ENCODE measurements around the gene CIBAR2.

The CIBAR2 gene

DNA sequence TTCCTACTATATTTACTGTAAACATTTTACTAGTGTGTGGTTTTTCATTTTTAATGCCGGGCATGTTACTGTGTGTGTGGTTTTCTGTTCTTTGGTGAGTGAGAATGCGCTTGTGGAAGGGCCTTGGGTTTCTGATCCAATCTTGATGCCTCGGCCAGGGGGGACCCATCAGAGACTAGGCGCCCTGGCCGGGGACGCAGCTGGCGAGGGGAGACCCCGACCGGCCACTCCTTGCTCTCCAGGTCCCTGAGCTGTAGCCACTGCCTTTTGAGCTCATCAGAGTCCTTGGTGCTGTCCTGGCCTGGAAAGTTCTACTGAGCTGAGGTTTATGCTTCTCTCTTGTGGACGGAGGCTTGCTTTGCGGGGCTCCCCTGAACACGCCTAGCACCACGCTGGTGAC lies 47.2 kb downstream of the CIBAR2 start:
- Histone ChIP-seq H3K36me3 (ENCODE audit: control insufficient read depth, insufficient read depth, low read length) (no peaks in the 10 kb centered on the region), H3K27me3 (ENCODE audit: insufficient read depth, low read length, poor library complexity) (no peaks in the 10 kb centered on the region), H3K79me1 (ENCODE audit: low read length) (no peaks in the 10 kb centered on the region), H3K4me1 (ENCODE audit: control insufficient read depth, low read depth, low read length) (peaks cover 4% of the 10 kb centered on the region), H3K18ac (ENCODE audit: low read length) (no peak overlapping the region), H3K79me2 (ENCODE audit: control insufficient read depth, insufficient read depth, low read length) (no peaks in the 10 kb centered on the region), H4K8ac (ENCODE audit: low read depth, low read length) (no peak overlapping the region), H3K4me3 (ENCODE audit: low read length) (no peak overlapping the region), H4K5ac (ENCODE audit: low read length) (no peak overlapping the region), H3K4ac (ENCODE audit: low read depth, low read length) (no peak overlapping the region), H3K4me2 (ENCODE audit: low read length) (no peak overlapping the region), H2BK15ac (replicated peaks; ENCODE audit: low read depth) (no peak overlapping the region), H3K27ac (ENCODE audit: low read depth, low read length) (no peak overlapping the region), H2BK5ac (ENCODE audit: low read length) (no peak overlapping the region), H2BK120ac (ENCODE audit: low read depth, low read length) (no peak overlapping the region), H3K9ac (ENCODE audit: low read length) (no peak overlapping the region), H3K56ac (ENCODE audit: low read length) (no peak overlapping the region), H3K23ac (ENCODE audit: low read length) (no peak overlapping the region), H2AK5ac (ENCODE audit: low read length) (no peak overlapping the region)
- no peak for DNase-seq
- no CpG with 5 or more reads among the region's 13 CpGs for WGBS (ENCODE audit: extremely low coverage, insufficient coverage, low lambda C conversion rate)

DNA sequence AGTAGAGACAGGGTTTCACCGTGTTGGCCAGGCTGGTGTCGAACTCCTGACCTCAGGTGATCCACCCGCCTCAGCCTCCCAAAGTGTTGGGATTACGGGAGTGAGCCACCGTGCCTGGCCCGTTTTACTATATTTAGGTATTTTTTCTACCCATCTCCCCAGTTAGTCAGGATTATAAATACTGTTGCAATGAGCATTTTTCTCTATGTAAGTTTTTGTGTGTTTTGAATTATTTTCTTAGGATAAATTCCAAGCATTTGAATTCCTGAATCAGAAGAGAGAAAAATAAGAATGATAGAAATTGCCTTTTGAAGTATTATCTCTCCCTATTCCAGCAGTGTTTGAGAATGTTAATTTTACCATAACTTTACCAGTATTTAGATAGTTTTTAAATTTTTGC lies 48.1 kb downstream of the CIBAR2 start:
- Histone ChIP-seq H3K27me3 (ENCODE audit: insufficient read depth, low read length, poor library complexity) (no peaks in the 10 kb centered on the region), H2BK15ac (replicated peaks; ENCODE audit: low read depth) (no peak overlapping the region), H3K79me2 (ENCODE audit: control insufficient read depth, insufficient read depth, low read length) (no peaks in the 10 kb centered on the region), H2BK5ac (ENCODE audit: low read length) (no peak overlapping the region), H2AK5ac (ENCODE audit: low read length) (no peak overlapping the region), H3K4me2 (ENCODE audit: low read length) (no peak overlapping the region), H2BK120ac (ENCODE audit: low read depth, low read length) (no peak overlapping the region), H4K5ac (ENCODE audit: low read length) (no peak overlapping the region), H3K27ac (ENCODE audit: low read depth, low read length) (no peak overlapping the region), H3K23ac (ENCODE audit: low read length) (no peak overlapping the region), H4K8ac (ENCODE audit: low read depth, low read length) (no peak overlapping the region), H3K79me1 (ENCODE audit: low read length) (no peaks in the 10 kb centered on the region), H3K36me3 (ENCODE audit: control insufficient read depth, insufficient read depth, low read length) (no peaks in the 10 kb centered on the region), H3K18ac (ENCODE audit: low read length) (no peak overlapping the region), H3K4me3 (ENCODE audit: low read length) (no peak overlapping the region), H3K9ac (ENCODE audit: low read length) (no peak overlapping the region), H3K56ac (ENCODE audit: low read length) (no peak overlapping the region), H3K4me1 (ENCODE audit: control insufficient read depth, low read depth, low read length) (peaks cover 4% of the 10 kb centered on the region), H3K4ac (ENCODE audit: low read depth, low read length) (no peak overlapping the region)
- WGBS (ENCODE audit: extremely low coverage, insufficient coverage, low lambda C conversion rate) = no CpG with 5 or more reads among the region's 6 CpGs
- no peak for DNase-seq

DNA sequence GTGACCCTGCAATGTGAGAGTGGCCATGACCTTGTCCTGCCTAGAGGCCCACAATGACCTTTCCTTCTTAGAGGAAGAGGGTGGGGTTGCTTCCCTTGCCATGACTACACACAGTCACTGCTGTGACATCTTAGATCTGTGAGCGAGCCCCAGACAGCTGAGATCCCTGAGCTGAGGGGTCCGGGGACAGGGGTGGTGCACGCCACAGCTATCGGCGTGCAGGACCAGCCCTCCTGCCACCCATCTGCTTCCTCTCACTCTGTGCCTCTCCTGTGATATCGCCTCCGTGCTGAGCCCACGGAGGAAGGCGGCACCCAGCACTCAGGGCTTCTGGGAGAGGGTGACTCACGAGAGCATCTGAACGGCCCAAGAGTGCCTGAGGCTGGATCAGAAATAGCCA lies 49.4 kb downstream of the CIBAR2 start:
- Histone ChIP-seq H3K27ac (ENCODE audit: low read depth, low read length) (no peak overlapping the region), H3K9ac (ENCODE audit: low read length) (no peak overlapping the region), H3K79me1 (ENCODE audit: low read length) (no peaks in the 10 kb centered on the region), H3K4me2 (ENCODE audit: low read length) (no peak overlapping the region), H3K4me1 (ENCODE audit: control insufficient read depth, low read depth, low read length) (peaks cover 4% of the 10 kb centered on the region), H2BK120ac (ENCODE audit: low read depth, low read length) (no peak overlapping the region), H3K4ac (ENCODE audit: low read depth, low read length) (no peak overlapping the region), H4K8ac (ENCODE audit: low read depth, low read length) (no peak overlapping the region), H3K79me2 (ENCODE audit: control insufficient read depth, insufficient read depth, low read length) (no peaks in the 10 kb centered on the region), H4K5ac (ENCODE audit: low read length) (no peak overlapping the region), H2AK5ac (ENCODE audit: low read length) (no peak overlapping the region), H2BK5ac (ENCODE audit: low read length) (no peak overlapping the region), H3K27me3 (ENCODE audit: insufficient read depth, low read length, poor library complexity) (no peaks in the 10 kb centered on the region), H3K4me3 (ENCODE audit: low read length) (no peak overlapping the region), H3K18ac (ENCODE audit: low read length) (no peak overlapping the region), H3K23ac (ENCODE audit: low read length) (peak overlapping the region; percentile 54), H3K36me3 (ENCODE audit: control insufficient read depth, insufficient read depth, low read length) (no peaks in the 10 kb centered on the region), H3K56ac (ENCODE audit: low read length) (peak overlapping the region; percentile 39), H2BK15ac (replicated peaks; ENCODE audit: low read depth) (no peak overlapping the region)
- no peak for DNase-seq
- WGBS (ENCODE audit: extremely low coverage, insufficient coverage, low lambda C conversion rate) = no CpG with 5 or more reads among the region's 11 CpGs

DNA sequence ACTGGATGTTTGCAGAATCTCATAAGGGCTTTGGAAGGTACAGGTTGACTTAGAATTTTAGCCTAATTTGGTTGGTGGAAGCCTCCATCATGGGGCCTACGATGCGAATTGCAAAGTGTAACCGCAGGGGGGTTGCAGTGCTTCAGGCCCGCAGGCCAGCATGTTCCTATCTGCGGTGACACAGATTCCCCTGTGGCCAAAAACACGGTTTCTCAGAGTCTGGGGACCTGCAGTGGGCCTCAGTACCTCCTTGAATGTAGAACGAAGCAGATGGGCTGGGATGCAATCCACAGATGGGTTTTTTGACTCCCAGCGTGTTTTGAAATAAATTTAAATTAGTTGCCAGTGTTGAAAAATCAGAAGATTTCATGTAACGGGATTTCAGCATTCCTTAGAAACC lies 49.9 kb downstream of the CIBAR2 start:
- H3K9ac ChIP-seq (ENCODE audit: low read length) = no peak overlapping the region
- H3K79me1 ChIP-seq (ENCODE audit: low read length) = no peaks in the 10 kb centered on the region
- H3K4me1 ChIP-seq (ENCODE audit: control insufficient read depth, low read depth, low read length) = peaks cover 4% of the 10 kb centered on the region
- no peak overlapping the region for H2BK5ac ChIP-seq (ENCODE audit: low read length)
- no peak overlapping the region for H3K4me2 ChIP-seq (ENCODE audit: low read length)
- no peak overlapping the region for H4K5ac ChIP-seq (ENCODE audit: low read length)
- H2BK15ac ChIP-seq (replicated peaks; ENCODE audit: low read depth) = no peak overlapping the region
- H3K4me3 ChIP-seq (ENCODE audit: low read length) = no peak overlapping the region
- no peak overlapping the region for H4K8ac ChIP-seq (ENCODE audit: low read depth, low read length)
- H3K4ac ChIP-seq (ENCODE audit: low read depth, low read length) = no peak overlapping the region
- no peaks in the 10 kb centered on the region for H3K27me3 ChIP-seq (ENCODE audit: insufficient read depth, low read length, poor library complexity)
- peak; percentile 39 for DNase-seq
- H2BK120ac ChIP-seq (ENCODE audit: low read depth, low read length) = no peak overlapping the region
- H3K27ac ChIP-seq (ENCODE audit: low read depth, low read length) = no peak overlapping the region
- no peak overlapping the region for H3K23ac ChIP-seq (ENCODE audit: low read length)
- WGBS (ENCODE audit: extremely low coverage, insufficient coverage, low lambda C conversion rate) = no CpG with 5 or more reads among the region's 9 CpGs
- H3K18ac ChIP-seq (ENCODE audit: low read length) = no peak overlapping the region
- no peaks in the 10 kb centered on the region for H3K79me2 ChIP-seq (ENCODE audit: control insufficient read depth, insufficient read depth, low read length)
- H3K56ac ChIP-seq (ENCODE audit: low read length) = no peak overlapping the region
- no peak overlapping the region for H2AK5ac ChIP-seq (ENCODE audit: low read length)
- H3K36me3 ChIP-seq (ENCODE audit: control insufficient read depth, insufficient read depth, low read length) = no peaks in the 10 kb centered on the region

DNA sequence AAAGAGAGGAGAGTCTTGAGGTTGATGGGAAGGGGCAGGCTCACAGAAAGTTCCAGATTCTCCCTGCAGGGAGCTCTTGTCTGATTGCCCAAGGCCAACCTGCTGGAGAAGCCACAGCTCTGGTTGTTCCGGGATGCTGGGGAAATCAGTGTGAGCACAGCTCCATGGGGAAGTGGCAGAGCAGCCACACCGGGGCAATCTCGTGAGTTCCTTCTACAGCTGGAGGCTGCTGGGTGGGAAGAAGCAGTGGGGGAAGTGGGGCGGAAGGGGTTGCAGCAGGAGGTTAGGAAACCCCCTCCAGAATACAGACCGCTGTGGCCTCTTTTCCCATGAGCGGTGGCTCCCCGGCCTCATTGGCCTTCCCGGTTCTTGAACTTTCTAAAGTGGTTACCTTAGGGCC lies 50.7 kb downstream of the CIBAR2 start:
- no CpG with 5 or more reads among the region's 8 CpGs for WGBS (ENCODE audit: extremely low coverage, insufficient coverage, low lambda C conversion rate)
- H3K27me3 ChIP-seq (ENCODE audit: insufficient read depth, low read length, poor library complexity) = no peaks in the 10 kb centered on the region

DNA sequence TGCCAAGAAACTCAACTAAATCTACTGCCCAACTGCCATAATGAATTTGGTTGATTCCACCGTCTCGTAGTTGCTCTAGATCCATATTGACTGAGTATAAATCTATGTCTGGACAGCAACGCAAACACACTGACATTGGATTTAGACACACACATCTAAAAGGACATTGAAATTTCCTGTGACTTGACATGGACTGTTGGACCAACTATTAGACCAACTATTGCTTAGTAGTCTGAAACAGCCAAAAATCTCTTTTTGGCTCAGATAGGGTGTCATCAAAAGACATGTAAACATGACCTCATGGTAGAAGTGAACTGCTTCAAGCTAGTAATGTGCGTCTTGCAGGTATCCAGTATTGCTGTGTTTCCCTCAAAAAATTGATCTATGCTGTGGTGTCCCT lies 53.4 kb downstream of the CIBAR2 start:
- H2BK15ac ChIP-seq (replicated peaks; ENCODE audit: low read depth) = no peak overlapping the region
- H3K4me1 ChIP-seq (ENCODE audit: control insufficient read depth, low read depth, low read length) = peaks cover 4% of the 10 kb centered on the region
- no peaks in the 10 kb centered on the region for H3K79me1 ChIP-seq (ENCODE audit: low read length)
- no peaks in the 10 kb centered on the region for H3K79me2 ChIP-seq (ENCODE audit: control insufficient read depth, insufficient read depth, low read length)
- H4K8ac ChIP-seq (ENCODE audit: low read depth, low read length) = no peak overlapping the region
- H3K27ac ChIP-seq (ENCODE audit: low read depth, low read length) = no peak overlapping the region
- WGBS (ENCODE audit: extremely low coverage, insufficient coverage, low lambda C conversion rate) = no CpG with 5 or more reads among the region's 4 CpGs
- no peaks in the 10 kb centered on the region for H3K27me3 ChIP-seq (ENCODE audit: insufficient read depth, low read length, poor library complexity)
- no peak overlapping the region for H2BK120ac ChIP-seq (ENCODE audit: low read depth, low read length)
- no peaks in the 10 kb centered on the region for H3K36me3 ChIP-seq (ENCODE audit: control insufficient read depth, insufficient read depth, low read length)
- H2AK5ac ChIP-seq (ENCODE audit: low read length) = no peak overlapping the region
- H4K5ac ChIP-seq (ENCODE audit: low read length) = no peak overlapping the region
- no peak overlapping the region for H3K4me3 ChIP-seq (ENCODE audit: low read length)
- H3K9ac ChIP-seq (ENCODE audit: low read length) = no peak overlapping the region
- no peak overlapping the region for H3K4ac ChIP-seq (ENCODE audit: low read depth, low read length)
- H3K4me2 ChIP-seq (ENCODE audit: low read length) = no peak overlapping the region
- no peak overlapping the region for H3K56ac ChIP-seq (ENCODE audit: low read length)
- H3K23ac ChIP-seq (ENCODE audit: low read length) = no peak overlapping the region
- DNase-seq = no peak
- H2BK5ac ChIP-seq (ENCODE audit: low read length) = no peak overlapping the region
- no peak overlapping the region for H3K18ac ChIP-seq (ENCODE audit: low read length)

More for the DNA sequence above, 50.7 kb downstream of the CIBAR2 start:
- no peak overlapping the region for H2BK120ac ChIP-seq (ENCODE audit: low read depth, low read length)
- H3K18ac ChIP-seq (ENCODE audit: low read length) = no peak overlapping the region
- H3K4me1 ChIP-seq (ENCODE audit: control insufficient read depth, low read depth, low read length) = peaks cover 4% of the 10 kb centered on the region
- no peaks in the 10 kb centered on the region for H3K79me1 ChIP-seq (ENCODE audit: low read length)
- H3K4me2 ChIP-seq (ENCODE audit: low read length) = no peak overlapping the region
- no peaks in the 10 kb centered on the region for H3K36me3 ChIP-seq (ENCODE audit: control insufficient read depth, insufficient read depth, low read length)
- DNase-seq = no peak
- H2BK15ac ChIP-seq (replicated peaks; ENCODE audit: low read depth) = no peak overlapping the region
- no peak overlapping the region for H3K4me3 ChIP-seq (ENCODE audit: low read length)
- no peak overlapping the region for H3K23ac ChIP-seq (ENCODE audit: low read length)
- H3K56ac ChIP-seq (ENCODE audit: low read length) = no peak overlapping the region
- H2AK5ac ChIP-seq (ENCODE audit: low read length) = no peak overlapping the region
- no peak overlapping the region for H2BK5ac ChIP-seq (ENCODE audit: low read length)
- H3K4ac ChIP-seq (ENCODE audit: low read depth, low read length) = no peak overlapping the region
- no peak overlapping the region for H3K9ac ChIP-seq (ENCODE audit: low read length)
- no peaks in the 10 kb centered on the region for H3K79me2 ChIP-seq (ENCODE audit: control insufficient read depth, insufficient read depth, low read length)
- H4K5ac ChIP-seq (ENCODE audit: low read length) = no peak overlapping the region
- no peak overlapping the region for H4K8ac ChIP-seq (ENCODE audit: low read depth, low read length)
- H3K27ac ChIP-seq (ENCODE audit: low read depth, low read length) = no peak overlapping the region
